ENCODE data around the gene PPP4R3B.

DNA sequence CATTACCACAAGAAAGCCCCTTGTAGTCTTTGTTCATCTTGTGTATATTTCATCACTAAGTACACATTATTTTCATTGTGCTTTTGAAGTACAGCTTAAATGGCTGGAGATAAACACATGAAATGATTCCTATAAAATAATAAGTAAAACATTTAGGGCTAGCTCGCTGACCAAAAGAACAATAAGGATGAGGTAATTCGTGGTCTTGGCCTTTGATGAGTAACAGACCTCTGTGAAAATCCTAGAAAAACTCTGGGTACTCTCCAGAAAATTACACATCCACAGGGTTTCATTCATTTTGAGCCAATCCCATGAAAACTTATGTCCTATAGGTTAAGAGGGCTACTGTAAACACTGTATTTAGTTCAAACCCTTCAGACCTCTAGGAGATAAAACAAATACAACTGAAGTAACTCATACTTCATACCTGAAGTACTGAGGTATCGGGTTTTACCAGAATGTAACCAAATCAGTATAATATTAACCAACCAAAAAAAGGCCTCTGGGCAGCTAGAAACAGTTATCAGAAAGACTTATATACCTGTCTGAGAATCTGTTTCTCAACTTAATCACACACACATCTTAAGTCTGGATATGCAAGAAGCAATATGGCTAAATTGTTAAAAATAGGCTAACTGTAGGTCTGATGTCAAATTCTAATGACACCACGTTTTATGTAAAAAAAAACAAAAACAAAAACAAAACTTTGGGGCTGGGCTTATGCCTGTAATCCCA, 66.9 kb downstream of the PPP4R3B start:
- no peak for TF ChIP-seq NFE2L2 (IDR thresholded peaks at IDR 0.05; ENCODE audit: low read depth, low read length)
- TF ChIP-seq, protein P1, sequence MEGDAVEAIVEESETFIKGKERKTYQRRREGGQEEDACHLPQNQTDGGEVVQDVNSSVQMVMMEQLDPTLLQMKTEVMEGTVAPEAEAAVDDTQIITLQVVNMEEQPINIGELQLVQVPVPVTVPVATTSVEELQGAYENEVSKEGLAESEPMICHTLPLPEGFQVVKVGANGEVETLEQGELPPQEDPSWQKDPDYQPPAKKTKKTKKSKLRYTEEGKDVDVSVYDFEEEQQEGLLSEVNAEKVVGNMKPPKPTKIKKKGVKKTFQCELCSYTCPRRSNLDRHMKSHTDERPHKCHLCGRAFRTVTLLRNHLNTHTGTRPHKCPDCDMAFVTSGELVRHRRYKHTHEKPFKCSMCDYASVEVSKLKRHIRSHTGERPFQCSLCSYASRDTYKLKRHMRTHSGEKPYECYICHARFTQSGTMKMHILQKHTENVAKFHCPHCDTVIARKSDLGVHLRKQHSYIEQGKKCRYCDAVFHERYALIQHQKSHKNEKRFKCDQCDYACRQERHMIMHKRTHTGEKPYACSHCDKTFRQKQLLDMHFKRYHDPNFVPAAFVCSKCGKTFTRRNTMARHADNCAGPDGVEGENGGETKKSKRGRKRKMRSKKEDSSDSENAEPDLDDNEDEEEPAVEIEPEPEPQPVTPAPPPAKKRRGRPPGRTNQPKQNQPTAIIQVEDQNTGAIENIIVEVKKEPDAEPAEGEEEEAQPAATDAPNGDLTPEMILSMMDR (conservative IDR thresholded peaks at IDR 0.05; ENCODE audit: low read depth, low read length), result no peak
- TF ChIP-seq CEBPB (IDR thresholded peaks at IDR 0.05; ENCODE audit: low read depth, low read length), result peak; percentile 30; the same call in 1 of the 2 replicates
- TF ChIP-seq POLR2A (IDR thresholded peaks at IDR 0.05; ENCODE audit: low read depth, low read length), result no peak
- TF ChIP-seq MXI1 (IDR thresholded peaks at IDR 0.05; ENCODE audit: borderline replicate concordance, low read depth, low read length), result no peak
- TF ChIP-seq, protein P2, sequence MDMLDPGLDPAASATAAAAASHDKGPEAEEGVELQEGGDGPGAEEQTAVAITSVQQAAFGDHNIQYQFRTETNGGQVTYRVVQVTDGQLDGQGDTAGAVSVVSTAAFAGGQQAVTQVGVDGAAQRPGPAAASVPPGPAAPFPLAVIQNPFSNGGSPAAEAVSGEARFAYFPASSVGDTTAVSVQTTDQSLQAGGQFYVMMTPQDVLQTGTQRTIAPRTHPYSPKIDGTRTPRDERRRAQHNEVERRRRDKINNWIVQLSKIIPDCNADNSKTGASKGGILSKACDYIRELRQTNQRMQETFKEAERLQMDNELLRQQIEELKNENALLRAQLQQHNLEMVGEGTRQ (IDR thresholded peaks at IDR 0.05; ENCODE audit: low read depth, low read length), result no peak
- no peak for TF ChIP-seq RAD21 (IDR thresholded peaks at IDR 0.05; ENCODE audit: low read length)
- TF ChIP-seq RFX5 (IDR thresholded peaks at IDR 0.05; ENCODE audit: low read depth, low read length), result no peak
- TF ChIP-seq RCOR1 (IDR thresholded peaks at IDR 0.05; ENCODE audit: insufficient replicate concordance, low read length), result no peak
- no peak for TF ChIP-seq BHLHE40 (IDR thresholded peaks at IDR 0.05; ENCODE audit: low read depth, low read length)
- no peak for TF ChIP-seq MAFK (IDR thresholded peaks at IDR 0.05; ENCODE audit: low read depth, low read length)
- TF ChIP-seq CHD1 (IDR thresholded peaks at IDR 0.05; ENCODE audit: low read depth, low read length), result no peak
- TF ChIP-seq SMC3 (IDR thresholded peaks at IDR 0.05; ENCODE audit: low read depth, low read length), result no peak
